Right hindlimb (tissue), 1 donor: ENCODE data around the gene PEPD.
"Not testable (repeated sequence)": the region's sequence is repeated elsewhere in the genome, so short reads cannot be mapped to it uniquely, and the experiment has no call there.

Experiments
- DNase-seq: peaks from one replicate; pipeline ENCODE4 v3.0.0-alpha.2; 2018

PEPD gene

DNA sequence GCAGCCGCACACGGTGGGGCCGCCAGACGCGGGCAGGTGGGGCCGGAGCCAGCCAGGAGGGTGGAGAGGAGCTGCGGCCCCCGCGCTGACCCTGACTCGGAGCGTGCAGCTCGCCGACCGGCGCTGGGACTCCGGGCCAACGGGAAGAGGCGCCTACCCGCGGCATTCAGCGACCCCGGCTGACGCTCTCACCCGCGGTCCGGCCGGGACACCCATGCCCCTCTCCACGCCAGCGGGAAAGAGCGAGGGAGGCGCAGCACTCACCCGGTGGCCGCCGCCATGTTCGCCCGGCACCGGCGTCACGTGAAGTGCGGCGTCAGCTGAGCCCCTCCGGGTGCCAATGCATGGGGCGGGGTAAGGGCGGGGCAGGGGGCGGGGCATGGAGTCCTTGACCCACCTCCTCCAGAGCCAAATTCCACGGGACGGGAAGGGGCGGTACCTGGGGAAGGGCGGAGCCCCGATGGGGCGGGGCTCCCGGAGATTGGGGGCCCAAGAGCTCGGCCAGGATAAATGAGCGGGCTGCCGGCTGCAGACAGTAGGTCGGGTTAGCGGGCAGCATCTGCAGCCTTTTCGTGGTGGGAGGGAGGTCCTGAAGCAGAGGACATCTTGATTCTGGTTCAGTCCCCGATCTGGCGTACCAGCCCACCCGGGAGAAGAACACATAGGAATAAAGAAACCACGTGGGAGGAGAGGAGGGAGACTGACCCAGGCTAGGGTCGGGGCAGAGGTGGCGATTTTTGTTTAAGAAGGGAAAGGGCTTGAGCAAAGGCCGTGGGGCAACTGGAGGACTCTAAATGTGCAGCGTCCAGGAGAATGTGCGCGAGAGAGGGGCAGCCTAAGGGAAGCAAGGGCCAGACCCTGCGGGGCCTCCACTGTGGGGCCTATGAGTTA is at the start of gene PEPD:
Gene PEPD (minus strand): TSS at position 312 of the 891 bp plus-strand sequence. CDS start 31 bp downstream, at position 281.
- peak; percentile 96 for DNase-seq

DNA sequence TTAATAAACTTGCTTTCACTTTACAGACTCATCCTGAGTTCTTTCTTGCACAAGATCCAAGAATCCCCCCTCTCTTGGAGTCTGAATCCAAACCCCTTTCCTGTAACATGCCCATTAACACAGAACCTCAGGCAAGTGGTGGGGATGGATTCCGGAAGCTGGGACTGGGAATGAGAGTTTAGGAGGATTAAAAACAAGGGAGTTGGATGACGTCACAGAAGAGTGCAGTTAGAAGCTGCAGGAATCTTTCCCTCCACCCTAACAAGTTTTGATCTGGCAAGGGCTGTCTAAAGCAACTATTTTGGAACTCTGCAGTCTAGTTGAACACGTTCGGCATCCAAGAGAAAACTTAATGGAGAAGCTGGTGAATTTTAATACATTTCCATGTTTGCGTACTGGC is 48.2 kb upstream of the PEPD start:
- no peak for DNase-seq

DNA sequence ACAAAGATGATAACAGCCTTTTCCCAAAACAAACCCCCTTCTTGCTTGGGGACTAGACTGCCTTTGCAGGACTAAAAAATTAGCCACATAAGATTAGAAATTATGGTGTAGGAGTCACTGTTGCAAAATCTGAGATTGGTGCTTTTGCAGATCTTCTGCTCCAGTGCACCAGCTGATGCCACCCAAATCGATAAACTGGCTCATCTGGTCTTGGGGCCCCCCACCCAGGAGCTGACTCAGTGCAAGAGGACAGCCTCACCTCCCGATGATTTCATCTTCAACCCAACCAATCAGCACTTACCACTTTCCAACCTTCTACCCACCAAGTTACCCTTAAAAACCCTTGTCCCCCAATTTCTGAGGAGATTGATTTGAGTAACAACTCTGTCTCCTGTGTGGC is 47.1 kb upstream of the PEPD start:
- DNase-seq, result no peak

- no peak for DNase-seq
Observed at GRCh38 chr19:33564836-33565338, 43.3 kb upstream of the PEPD start.

GRCh38 chr19:33562636-33563035 is 41.0 kb upstream of the PEPD start:
- DNase-seq, result no peak

- DNase-seq, result not testable (repeated sequence)
Observed at GRCh38 chr19:33561666-33562065, 40.1 kb upstream of the PEPD start.

GRCh38 chr19:33561261-33561660 is 39.7 kb upstream of the PEPD start:
- DNase-seq, result no peak

GRCh38 chr19:33559996-33560395 is 38.4 kb upstream of the PEPD start:
- peak; percentile 3 for DNase-seq

GRCh38 chr19:33558856-33559255 is 37.3 kb upstream of the PEPD start:
- DNase-seq, result peak; percentile 73

DNA sequence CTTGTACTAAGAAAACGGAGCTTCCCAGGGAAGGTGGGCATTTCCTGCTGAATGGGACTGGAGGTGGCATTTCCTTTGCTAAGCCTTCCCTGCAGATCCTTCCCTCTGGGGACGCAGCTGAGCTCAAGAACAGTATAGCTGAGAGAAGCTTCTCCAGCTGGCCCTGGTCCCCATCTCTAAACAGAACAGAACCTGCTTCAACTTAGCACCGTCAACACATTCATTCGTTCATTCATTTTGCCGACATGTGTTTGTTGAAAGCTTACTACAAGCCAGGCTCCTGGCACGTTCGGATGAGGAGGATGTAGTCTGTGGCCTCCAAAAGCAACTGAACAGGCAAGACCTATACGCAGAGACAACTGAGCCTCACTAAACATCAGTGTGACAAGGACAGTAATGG is 36.6 kb upstream of the PEPD start:
- no peak for DNase-seq

DNA sequence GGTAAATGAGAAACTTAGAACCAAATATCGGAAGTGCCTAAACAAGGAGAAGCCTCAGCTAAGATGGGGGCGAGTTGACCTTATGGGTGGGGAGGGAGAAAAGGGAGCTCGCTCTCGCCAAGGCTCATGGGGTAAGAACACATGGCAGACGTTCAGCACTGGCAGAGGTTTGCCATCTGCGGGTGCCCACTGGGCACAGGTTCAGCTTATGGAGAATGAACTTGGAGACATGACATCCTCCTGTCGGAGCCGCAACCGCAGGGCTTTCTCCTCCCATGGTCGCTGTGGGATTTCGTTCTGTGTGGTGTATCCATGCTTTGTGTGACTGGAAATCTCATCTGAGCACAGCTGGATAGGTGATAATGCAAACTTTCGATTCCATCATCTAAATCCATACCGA is 36.1 kb upstream of the PEPD start:
- no peak for DNase-seq

GRCh38 chr19:33557196-33557595 is 35.6 kb upstream of the PEPD start:
- no peak for DNase-seq

DNA sequence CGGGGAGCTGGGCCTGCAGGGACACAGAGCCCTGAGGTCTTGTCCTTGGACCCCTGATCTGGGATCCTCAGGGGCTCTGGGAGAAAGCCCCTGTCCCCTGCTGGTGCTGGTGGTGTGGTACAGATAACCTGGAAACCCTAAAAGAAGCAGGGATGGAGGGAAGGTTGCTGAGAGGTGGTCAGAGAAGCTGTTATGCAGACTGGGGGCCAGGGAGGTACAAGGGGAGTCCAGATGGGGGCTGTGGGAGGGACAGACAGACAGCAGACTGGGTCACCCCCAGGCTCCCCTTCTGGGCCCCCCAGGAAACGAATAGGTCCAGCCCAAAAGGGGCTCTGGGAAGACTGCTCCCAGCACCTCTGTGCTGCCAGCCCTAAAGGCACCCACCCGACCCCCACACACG is 34.7 kb upstream of the PEPD start:
- DNase-seq, result peak; percentile 6

- DNase-seq, result peak; percentile 0
Observed at GRCh38 chr19:33555726-33556125, 34.1 kb upstream of the PEPD start.

DNA sequence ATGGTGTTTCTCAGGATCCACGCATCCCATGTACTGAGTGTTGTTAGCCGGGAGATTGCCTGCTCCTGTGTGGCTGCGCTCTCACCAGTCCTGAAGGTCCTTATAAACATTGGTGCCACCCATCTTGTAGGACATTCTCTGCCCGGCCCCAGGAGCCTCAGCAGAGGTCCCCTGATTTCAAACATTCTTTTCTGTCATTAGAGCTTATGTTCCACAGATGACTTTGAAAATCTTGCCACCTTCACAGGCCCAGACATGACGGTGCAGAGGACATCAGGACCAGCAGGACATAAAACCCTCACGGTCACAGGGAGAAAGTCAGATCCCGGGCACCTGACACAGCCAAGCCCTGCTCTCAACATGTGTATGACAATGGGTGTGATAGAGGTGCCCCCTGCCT is 33.2 kb upstream of the PEPD start:
- DNase-seq, result peak; percentile 12

GRCh38 chr19:33554391-33554790 is 32.8 kb upstream of the PEPD start:
- peak; percentile 3 for DNase-seq

DNA sequence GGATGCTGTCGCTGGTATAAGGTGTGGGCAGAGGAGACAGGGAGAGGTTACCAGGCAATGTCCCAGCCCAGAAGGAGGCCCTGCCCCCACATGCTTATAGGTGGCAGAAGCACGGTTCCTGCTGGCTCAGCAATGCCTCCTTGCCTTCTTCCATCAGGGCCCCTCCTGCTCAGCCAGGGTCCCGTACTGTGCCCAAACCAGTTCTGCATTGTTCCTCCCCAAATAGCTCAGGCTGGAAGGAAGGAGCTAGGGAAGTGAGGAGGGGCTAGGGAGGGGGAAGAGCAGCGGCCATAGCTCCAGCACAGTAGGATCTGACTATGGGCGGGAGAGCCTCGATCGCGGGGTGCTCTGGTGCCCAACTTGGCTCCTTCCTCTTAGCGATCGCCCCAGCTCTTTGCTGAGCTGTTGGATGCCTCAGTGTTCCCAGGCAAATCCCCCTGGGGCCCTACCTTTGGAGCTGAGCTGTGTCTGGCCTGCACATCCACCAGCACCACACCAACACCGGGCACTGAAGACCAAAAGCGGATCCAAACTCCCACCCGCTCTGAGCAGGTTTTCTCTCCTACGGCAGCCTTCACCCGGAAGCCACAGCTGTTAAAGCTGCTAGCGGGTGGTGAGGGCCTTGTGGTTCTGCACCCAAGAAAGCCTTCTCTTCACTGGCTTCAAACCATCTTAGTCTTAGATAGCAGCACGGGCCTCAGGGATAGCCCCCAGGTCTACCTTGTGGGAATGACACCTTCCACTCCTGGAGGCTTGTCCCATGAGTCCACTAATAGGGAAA is 32.1 kb upstream of the PEPD start:
- DNase-seq, result peak; percentile 7

GRCh38 chr19:33552928-33553279 is 31.3 kb upstream of the PEPD start:
- no peak for DNase-seq

DNA sequence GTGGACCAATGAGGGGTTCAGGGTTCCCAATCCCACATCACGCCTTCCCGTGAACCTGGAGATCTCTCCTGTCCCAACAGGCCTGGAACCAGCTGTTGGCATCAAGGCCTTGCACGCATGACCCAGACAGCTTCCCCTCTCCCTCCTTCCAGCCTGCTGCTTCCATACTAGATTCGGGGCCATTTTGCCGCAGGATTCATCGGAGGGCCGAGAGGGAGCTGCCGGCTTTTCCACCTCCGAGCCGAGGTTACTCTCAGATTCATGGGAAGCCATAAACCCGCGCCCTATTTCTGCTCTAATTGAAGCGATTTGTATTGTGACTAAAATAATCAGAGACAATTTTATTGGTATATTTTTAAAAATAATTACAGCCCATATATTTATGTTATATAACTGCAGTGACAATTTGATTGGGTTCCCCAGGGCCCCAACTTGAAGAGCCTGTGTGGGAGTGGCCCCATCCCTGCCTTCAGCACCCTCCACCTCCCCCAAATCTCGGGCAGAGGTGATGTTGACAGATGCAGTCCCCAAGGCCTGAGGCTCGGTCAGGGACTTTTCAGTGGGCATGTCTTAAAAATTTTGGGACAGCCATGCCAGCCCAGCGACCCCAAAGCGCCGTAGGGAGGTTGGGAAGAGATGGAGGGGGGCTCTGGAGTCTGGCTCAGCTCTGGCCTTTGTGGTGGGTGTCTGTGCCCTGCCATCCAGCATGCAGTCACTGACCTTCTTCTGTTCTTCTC is 30.8 kb upstream of the PEPD start:
- no peak for DNase-seq

- no peak for DNase-seq
Observed at GRCh38 chr19:33551676-33552075, 30.1 kb upstream of the PEPD start.

DNA sequence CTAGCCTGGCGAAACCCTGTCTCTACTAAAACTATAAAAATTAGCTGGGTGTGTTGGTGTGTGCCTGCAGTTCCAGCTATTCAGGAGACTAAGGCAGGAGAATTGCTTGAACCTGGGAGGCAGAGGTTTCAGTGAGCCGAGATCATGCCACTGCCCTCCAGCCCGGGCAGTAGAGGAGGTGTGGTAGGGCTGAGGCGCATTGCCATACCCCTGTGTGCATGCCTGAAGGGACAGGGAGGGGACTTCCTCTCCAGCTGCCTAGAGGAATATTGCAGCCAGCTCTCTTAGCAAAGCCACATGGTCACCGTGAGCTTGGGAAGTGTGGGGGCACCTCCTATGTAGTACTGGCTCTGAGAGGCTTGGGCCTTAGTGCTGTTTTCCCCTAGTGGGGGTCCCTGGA is 29.2 kb upstream of the PEPD start:
- DNase-seq, result no peak

DNA sequence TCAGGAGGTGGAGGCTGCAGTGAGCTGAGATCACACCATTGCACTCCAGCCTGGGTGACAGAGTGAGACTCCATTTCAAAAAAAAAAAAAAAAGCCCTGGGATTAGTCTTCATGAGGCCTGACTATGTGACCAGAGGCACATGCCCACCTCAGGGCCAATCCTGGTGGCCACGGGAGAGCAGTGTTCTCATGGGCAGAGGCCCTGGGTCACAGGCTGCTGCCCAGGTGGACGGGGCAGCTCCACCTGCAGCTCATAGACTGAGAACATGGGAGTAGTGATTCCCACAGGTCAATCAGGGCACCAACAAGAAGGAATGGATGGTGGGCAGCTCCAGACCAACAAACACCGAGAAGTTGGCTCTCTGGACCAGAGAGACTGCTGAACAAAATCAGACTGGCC is 26.1 kb upstream of the PEPD start:
- DNase-seq, result no peak

GRCh38 chr19:33546656-33547055 is 25.1 kb upstream of the PEPD start:
- DNase-seq, result no peak
